H1 (cell line): ENCODE results near the gene SIK3. TPM values are rescaled to one million over a fixed set of nuclear protein-coding genes. Genes with fewer than 3 reads are reported as not detected.

Source experiments
- RXRA ChIP-seq: IDR thresholded peaks from 2 replicates; pipeline ENCODE4 v1.6.1; 2011; ENCODE audit warnings: low read depth, mild to moderate bottlenecking, low read length, moderate library complexity; ENCODE audit not compliant: insufficient read depth
- SIN3A ChIP-seq, 2 experiments: IDR thresholded peaks in 1 of 2; conservative IDR thresholded peaks in 1 of 2; 2 replicates each; pipeline ENCODE4 v1.6.1; 2011 to 2012; ENCODE audit warnings: low read length in 2 of 2, improper control_type of control experiment in 1 of 2, low read depth in 1 of 2, mild to moderate bottlenecking in 1 of 2
- SUZ12 ChIP-seq: fragments of 200-600 bp; sonication (generic); IDR thresholded peaks from 2 replicates; pipeline ENCODE4 v1.6.1; 2012; ENCODE audit warnings: mild to moderate bottlenecking, inconsistent platforms, low read length, moderate library complexity, mixed read lengths
- polyA plus RNA-seq, 7 experiments: library from polyadenylated mRNA; depleted of rRNA in 3 of 7; stranded (reverse) in 5 of 7; unstranded in 2 of 7; fragments of >200 nt in 5 of 7; fragments of 200-250 nt in 2 of 7; gene quantifications; 1 replicate in 5 of 7; 2 replicates in 1 of 7; 4 replicates in 1 of 7; pipeline versions ENCODE4 v1.2.1 to v1.2.3, GENCODE V29; 2011 to 2013; ENCODE audit warnings: missing spikeins in 2 of 7, mixed read lengths in 2 of 7
- total RNA-seq: library from RNA; stranded (reverse); fragmentation: NEBNext Ultra II Directional; extraction: Animal tissue kit (Norgen Biotek cat#: 25700); gene quantifications from 2 replicates; pipeline ENCODE4 v1.2.1, GENCODE V29; 2021
- TF ChIP-seq, protein P1 (sequence below): fragments of 300-600 bp; sonication (generic); IDR thresholded peaks from 2 replicates; pipeline ENCODE4 v1.7.1; 2012; ENCODE audit warnings: low read length, moderate library complexity, mild to moderate bottlenecking, inconsistent platforms; ENCODE audit not compliant: insufficient replicate concordance

The SIK3 gene
- total and polyA plus RNA-seq, 2 of the 8 experiments (the other 6 are each of a cell fraction or from before 2014, with no cell fraction given) = 19.9 to 32.1 TPM

DNA sequence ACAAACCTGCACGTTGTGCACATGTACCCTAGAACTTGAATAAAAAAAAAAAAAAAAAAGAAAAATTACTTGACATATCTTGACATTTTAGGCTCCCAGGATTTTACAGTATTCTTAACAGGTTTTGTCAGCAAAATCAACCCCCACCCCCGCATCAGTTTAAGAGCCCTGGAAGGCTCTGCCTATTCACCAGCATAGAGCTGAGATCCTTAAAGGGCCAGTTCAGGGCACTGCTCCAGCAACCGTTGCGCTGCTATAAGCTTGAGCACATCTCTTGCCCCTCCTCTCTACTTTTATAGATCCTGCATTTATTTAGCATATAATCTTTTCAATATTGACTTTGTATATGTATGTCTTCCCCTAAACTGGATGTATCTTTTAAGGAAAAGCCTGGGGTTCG lies 45.2 kb upstream of the SIK3 start (continued):
- TF ChIP-seq, protein P1, sequence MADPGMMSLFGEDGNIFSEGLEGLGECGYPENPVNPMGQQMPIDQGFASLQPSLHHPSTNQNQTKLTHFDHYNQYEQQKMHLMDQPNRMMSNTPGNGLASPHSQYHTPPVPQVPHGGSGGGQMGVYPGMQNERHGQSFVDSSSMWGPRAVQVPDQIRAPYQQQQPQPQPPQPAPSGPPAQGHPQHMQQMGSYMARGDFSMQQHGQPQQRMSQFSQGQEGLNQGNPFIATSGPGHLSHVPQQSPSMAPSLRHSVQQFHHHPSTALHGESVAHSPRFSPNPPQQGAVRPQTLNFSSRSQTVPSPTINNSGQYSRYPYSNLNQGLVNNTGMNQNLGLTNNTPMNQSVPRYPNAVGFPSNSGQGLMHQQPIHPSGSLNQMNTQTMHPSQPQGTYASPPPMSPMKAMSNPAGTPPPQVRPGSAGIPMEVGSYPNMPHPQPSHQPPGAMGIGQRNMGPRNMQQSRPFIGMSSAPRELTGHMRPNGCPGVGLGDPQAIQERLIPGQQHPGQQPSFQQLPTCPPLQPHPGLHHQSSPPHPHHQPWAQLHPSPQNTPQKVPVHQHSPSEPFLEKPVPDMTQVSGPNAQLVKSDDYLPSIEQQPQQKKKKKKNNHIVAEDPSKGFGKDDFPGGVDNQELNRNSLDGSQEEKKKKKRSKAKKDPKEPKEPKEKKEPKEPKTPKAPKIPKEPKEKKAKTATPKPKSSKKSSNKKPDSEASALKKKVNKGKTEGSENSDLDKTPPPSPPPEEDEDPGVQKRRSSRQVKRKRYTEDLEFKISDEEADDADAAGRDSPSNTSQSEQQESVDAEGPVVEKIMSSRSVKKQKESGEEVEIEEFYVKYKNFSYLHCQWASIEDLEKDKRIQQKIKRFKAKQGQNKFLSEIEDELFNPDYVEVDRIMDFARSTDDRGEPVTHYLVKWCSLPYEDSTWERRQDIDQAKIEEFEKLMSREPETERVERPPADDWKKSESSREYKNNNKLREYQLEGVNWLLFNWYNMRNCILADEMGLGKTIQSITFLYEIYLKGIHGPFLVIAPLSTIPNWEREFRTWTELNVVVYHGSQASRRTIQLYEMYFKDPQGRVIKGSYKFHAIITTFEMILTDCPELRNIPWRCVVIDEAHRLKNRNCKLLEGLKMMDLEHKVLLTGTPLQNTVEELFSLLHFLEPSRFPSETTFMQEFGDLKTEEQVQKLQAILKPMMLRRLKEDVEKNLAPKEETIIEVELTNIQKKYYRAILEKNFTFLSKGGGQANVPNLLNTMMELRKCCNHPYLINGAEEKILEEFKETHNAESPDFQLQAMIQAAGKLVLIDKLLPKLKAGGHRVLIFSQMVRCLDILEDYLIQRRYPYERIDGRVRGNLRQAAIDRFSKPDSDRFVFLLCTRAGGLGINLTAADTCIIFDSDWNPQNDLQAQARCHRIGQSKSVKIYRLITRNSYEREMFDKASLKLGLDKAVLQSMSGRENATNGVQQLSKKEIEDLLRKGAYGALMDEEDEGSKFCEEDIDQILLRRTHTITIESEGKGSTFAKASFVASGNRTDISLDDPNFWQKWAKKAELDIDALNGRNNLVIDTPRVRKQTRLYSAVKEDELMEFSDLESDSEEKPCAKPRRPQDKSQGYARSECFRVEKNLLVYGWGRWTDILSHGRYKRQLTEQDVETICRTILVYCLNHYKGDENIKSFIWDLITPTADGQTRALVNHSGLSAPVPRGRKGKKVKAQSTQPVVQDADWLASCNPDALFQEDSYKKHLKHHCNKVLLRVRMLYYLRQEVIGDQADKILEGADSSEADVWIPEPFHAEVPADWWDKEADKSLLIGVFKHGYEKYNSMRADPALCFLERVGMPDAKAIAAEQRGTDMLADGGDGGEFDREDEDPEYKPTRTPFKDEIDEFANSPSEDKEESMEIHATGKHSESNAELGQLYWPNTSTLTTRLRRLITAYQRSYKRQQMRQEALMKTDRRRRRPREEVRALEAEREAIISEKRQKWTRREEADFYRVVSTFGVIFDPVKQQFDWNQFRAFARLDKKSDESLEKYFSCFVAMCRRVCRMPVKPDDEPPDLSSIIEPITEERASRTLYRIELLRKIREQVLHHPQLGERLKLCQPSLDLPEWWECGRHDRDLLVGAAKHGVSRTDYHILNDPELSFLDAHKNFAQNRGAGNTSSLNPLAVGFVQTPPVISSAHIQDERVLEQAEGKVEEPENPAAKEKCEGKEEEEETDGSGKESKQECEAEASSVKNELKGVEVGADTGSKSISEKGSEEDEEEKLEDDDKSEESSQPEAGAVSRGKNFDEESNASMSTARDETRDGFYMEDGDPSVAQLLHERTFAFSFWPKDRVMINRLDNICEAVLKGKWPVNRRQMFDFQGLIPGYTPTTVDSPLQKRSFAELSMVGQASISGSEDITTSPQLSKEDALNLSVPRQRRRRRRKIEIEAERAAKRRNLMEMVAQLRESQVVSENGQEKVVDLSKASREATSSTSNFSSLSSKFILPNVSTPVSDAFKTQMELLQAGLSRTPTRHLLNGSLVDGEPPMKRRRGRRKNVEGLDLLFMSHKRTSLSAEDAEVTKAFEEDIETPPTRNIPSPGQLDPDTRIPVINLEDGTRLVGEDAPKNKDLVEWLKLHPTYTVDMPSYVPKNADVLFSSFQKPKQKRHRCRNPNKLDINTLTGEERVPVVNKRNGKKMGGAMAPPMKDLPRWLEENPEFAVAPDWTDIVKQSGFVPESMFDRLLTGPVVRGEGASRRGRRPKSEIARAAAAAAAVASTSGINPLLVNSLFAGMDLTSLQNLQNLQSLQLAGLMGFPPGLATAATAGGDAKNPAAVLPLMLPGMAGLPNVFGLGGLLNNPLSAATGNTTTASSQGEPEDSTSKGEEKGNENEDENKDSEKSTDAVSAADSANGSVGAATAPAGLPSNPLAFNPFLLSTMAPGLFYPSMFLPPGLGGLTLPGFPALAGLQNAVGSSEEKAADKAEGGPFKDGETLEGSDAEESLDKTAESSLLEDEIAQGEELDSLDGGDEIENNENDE = no peak
- no peak for TF ChIP-seq SUZ12
- no peak for TF ChIP-seq RXRA
- no peak for TF ChIP-seq SIN3A (conservative IDR thresholded peaks at IDR 0.05 in 1 of 2, IDR thresholded peaks at IDR 0.05 in 1 of 2; ENCODE audit: low read depth in 1 of 2, low read length in 2 of 2)
